Muscle of leg (tissue), 11 donors: Measurements from ENCODE around the gene ANKRD65. TPM values are rescaled to one million over a fixed set of nuclear protein-coding genes. Genes with fewer than 3 reads are reported as not detected.
A peak's percentile ranks its signal among the peaks of the same experiment; 100 is the strongest.

Experiments
- DNase-seq: peaks from one replicate; pipeline ENCODE4 v3.0.0; 2013
- H3K27ac ChIP-seq: one replicate; pipeline ENCODE4 v1.5.1; 2013; ENCODE audit warnings: mild to moderate bottlenecking, low read length, control low read depth
- H3K27me3 ChIP-seq: one replicate; pipeline ENCODE4 v1.6.1; 2013; ENCODE audit warnings: low read length; ENCODE audit not compliant: control insufficient read depth, insufficient read depth
- H3K36me3 ChIP-seq: one replicate; pipeline ENCODE4 v1.6.1; 2013; ENCODE audit warnings: low read length; ENCODE audit not compliant: control insufficient read depth, insufficient read depth
- H3K4me1 ChIP-seq: one replicate; pipeline ENCODE4 v1.6.1; 2013; ENCODE audit warnings: low read length; ENCODE audit not compliant: control insufficient read depth, insufficient read depth
- H3K4me3 ChIP-seq: one replicate; pipeline ENCODE4 v1.5.1; 2013; ENCODE audit warnings: low read length, control low read depth
- H3K9me3 ChIP-seq: replicated peaks from 2 replicates; pipeline ENCODE4 v1.6.1; 2013; ENCODE audit warnings: low read depth, low read length; ENCODE audit not compliant: control insufficient read depth
- WGBS: methylation state at CpG from one replicate; pipeline ENCODE4 v1.1.5; 2013; ENCODE audit warnings: missing lambda C conversion rate; ENCODE audit not compliant: insufficient coverage; 5-methylcytosine and 5-hydroxymethylcytosine counted together
- polyA plus RNA-seq, 8 donors: library from polyadenylated mRNA; unstranded; fragments of 120-200 nt; gene quantifications; one replicate each; pipeline versions ENCODE4 v1.2.1 to v1.2.3, GENCODE V29; 2013; ENCODE audit warnings: inconsistent platforms in 1 of 8, low replicate concordance in 1 of 8; ENCODE audit not compliant: insufficient read length in 8 of 8, insufficient read depth in 1 of 8
- total RNA-seq: library from RNA; stranded (reverse); fragments of 120-200 nt; gene quantifications from one replicate; pipeline ENCODE4 v1.2.4, GENCODE V29; 2013

ANKRD65 gene
- total and polyA plus RNA-seq, 9 donors: 10.6 to 24.1 (median 16.2) TPM

- Histone ChIP-seq H3K4me1 (peaks cover 57% of the 10 kb centered on the region), H3K36me3 (no peaks in the 10 kb centered on the region), H3K27me3 (no peaks in the 10 kb centered on the region), H3K4me3 (no peak overlapping the region), H3K9me3 (no peaks in the 10 kb centered on the region), H3K27ac (no peak overlapping the region)
- 56% methylated on average over 4 of the region's 12 CpGs for WGBS
- DNase-seq: no peak
Observed at GRCh38 chr1:1425426-1425752, 4.3 kb upstream of the ANKRD65 start.

- Histone ChIP-seq H3K27ac (no peak overlapping the region), H3K27me3 (no peaks in the 10 kb centered on the region), H3K9me3 (no peaks in the 10 kb centered on the region), H3K36me3 (no peaks in the 10 kb centered on the region), H3K4me1 (peaks cover 52% of the 10 kb centered on the region), H3K4me3 (no peak overlapping the region)
- WGBS: 79% methylated on average over 12 of the region's 15 CpGs
- no peak for DNase-seq
Observed at GRCh38 chr1:1424707-1425106, 3.6 kb upstream of the ANKRD65 start.

- Histone ChIP-seq H3K4me1 (peaks cover 52% of the 10 kb centered on the region), H3K4me3 (no peak overlapping the region), H3K9me3 (no peaks in the 10 kb centered on the region), H3K36me3 (no peaks in the 10 kb centered on the region), H3K27me3 (no peaks in the 10 kb centered on the region), H3K27ac (no peak overlapping the region)
- 74% methylated on average over 3 of the region's 7 CpGs for WGBS
- no peak for DNase-seq
Observed at GRCh38 chr1:1423245-1423597, 2.1 kb upstream of the ANKRD65 start.

- DNase-seq: no peak
- no peaks in the 10 kb centered on the region for H3K9me3 ChIP-seq
- H3K4me3 ChIP-seq: no peak overlapping the region
- WGBS: 61% methylated on average over 20 of the region's 29 CpGs
- H3K36me3 ChIP-seq: no peaks in the 10 kb centered on the region
- no peak overlapping the region for H3K27ac ChIP-seq
- H3K4me1 ChIP-seq: peaks cover 52% of the 10 kb centered on the region
- H3K27me3 ChIP-seq: no peaks in the 10 kb centered on the region
Observed at GRCh38 chr1:1422465-1423244, 1.6 kb upstream of the ANKRD65 start.

- H3K4me1 ChIP-seq: peaks cover 52% of the 10 kb centered on the region
- H3K36me3 ChIP-seq: no peaks in the 10 kb centered on the region
- no peaks in the 10 kb centered on the region for H3K9me3 ChIP-seq
- DNase-seq: no peak
- no CpG with 5 or more reads among the region's 7 CpGs for WGBS
- H3K27me3 ChIP-seq: no peaks in the 10 kb centered on the region
- no peak overlapping the region for H3K4me3 ChIP-seq
- H3K27ac ChIP-seq: no peak overlapping the region
Observed at GRCh38 chr1:1421907-1422464, 910 bp upstream of the ANKRD65 start.

GRCh38 chr1:1420654-1421141 is 378 bp downstream of the ANKRD65 start:
- peak overlapping the region; percentile 70 for H3K27ac ChIP-seq
- 45% methylated on average over 12 of the region's 12 CpGs for WGBS
- H3K4me3 ChIP-seq: peak overlapping the region; percentile 36
- no peaks in the 10 kb centered on the region for H3K36me3 ChIP-seq
- H3K27me3 ChIP-seq: no peaks in the 10 kb centered on the region
- H3K4me1 ChIP-seq: peaks cover 41% of the 10 kb centered on the region
- no peaks in the 10 kb centered on the region for H3K9me3 ChIP-seq
- no peak for DNase-seq

GRCh38 chr1:1419813-1420653 is 1.0 kb downstream of the ANKRD65 start:
- no peaks in the 10 kb centered on the region for H3K36me3 ChIP-seq
- DNase-seq: peak; percentile 50
- H3K9me3 ChIP-seq: no peaks in the 10 kb centered on the region
- WGBS: 5% methylated on average over 101 of the region's 112 CpGs
- peaks cover 39% of the 10 kb centered on the region for H3K4me1 ChIP-seq
- peak overlapping the region; percentile 52 for H3K4me3 ChIP-seq
- no peaks in the 10 kb centered on the region for H3K27me3 ChIP-seq
- peak overlapping the region; percentile 70 for H3K27ac ChIP-seq

GRCh38 chr1:1419363-1419812 is 1.7 kb downstream of the ANKRD65 start:
- H3K36me3 ChIP-seq: no peaks in the 10 kb centered on the region
- H3K4me1 ChIP-seq: peaks cover 39% of the 10 kb centered on the region
- peak overlapping the region; percentile 52 for H3K4me3 ChIP-seq
- WGBS: 88% methylated on average over 13 of the region's 21 CpGs
- no peaks in the 10 kb centered on the region for H3K9me3 ChIP-seq
- peak overlapping the region; percentile 49 for H3K27ac ChIP-seq
- H3K27me3 ChIP-seq: no peaks in the 10 kb centered on the region
- DNase-seq: no peak

- peaks cover 1% of the 10 kb centered on the region for H3K36me3 ChIP-seq
- DNase-seq: no peak
- peaks cover 39% of the 10 kb centered on the region for H3K4me1 ChIP-seq
- WGBS: 81% methylated on average over 11 of the region's 26 CpGs
- H3K9me3 ChIP-seq: no peaks in the 10 kb centered on the region
- H3K4me3 ChIP-seq: no peak overlapping the region
- no peaks in the 10 kb centered on the region for H3K27me3 ChIP-seq
- no peak overlapping the region for H3K27ac ChIP-seq
Observed at GRCh38 chr1:1418464-1419362, 2.4 kb downstream of the ANKRD65 start.
